ENCODE measurements around the gene GALE. TPM values are rescaled to one million over a fixed set of nuclear protein-coding genes. Genes with fewer than 3 reads are reported as not detected.
A peak's percentile ranks its signal among the peaks of the same experiment; 100 is the strongest.

Gene GALE
- total and polyA plus RNA-seq, 2 of the 4 experiments (the other 2 are of a cell fraction): 31.7 to 39.9 TPM

- H3K36me3 ChIP-seq (ENCODE audit: control insufficient read depth, insufficient read depth, low read length): peaks cover 21% of the 10 kb centered on the region
- no TSS peak for BruUV-seq (replicated peaks)
- H3K4ac ChIP-seq (ENCODE audit: low read depth, low read length): peak overlapping the region; percentile 86
- in situ Hi-C loops (cut with MboI; ENCODE audit: low sequenced_read_pairs) (no loop called here), intact Hi-C loops (cut with micrococcal nuclease) (no loop called here), dilution Hi-C loops (cut with HindIII; ENCODE audit: low sequenced_read_pairs, unreplicated experiment) (no loop called here)
- peak overlapping the region; percentile 75 for H2AK5ac ChIP-seq (ENCODE audit: low read depth, low read length)
- H3K27me3 ChIP-seq (ENCODE audit: control insufficient read depth, insufficient read depth, low read length): no peaks in the 10 kb centered on the region
- CTCF ChIA-PET: no interaction called here
- H2BK15ac ChIP-seq (ENCODE audit: low read depth, low read length): no peak overlapping the region
- ATAC-seq (ENCODE audit: low read depth) (no peak), DNase-seq (no peak)
- peak overlapping the region; percentile 63 to 93 for H4K8ac ChIP-seq (ENCODE audit: low read depth in 2 of 2, low read length in 2 of 2)
- 18% methylated on average over 7 of the region's 19 CpGs; no CpG with 5 or more reads in 1 of the 2 experiments for WGBS, 2 experiments (ENCODE audit: extremely low coverage in 2 of 2, insufficient read length in 1 of 2)
- H2AFZ ChIP-seq (replicated peaks; ENCODE audit: low read length, poor library complexity): peak overlapping the region; percentile 94
- H3K56ac ChIP-seq (ENCODE audit: extremely low read depth, insufficient read depth, low read length): peak overlapping the region; percentile 73
- H3K9me1 ChIP-seq (ENCODE audit: insufficient read depth, low read length): peaks cover 12% of the 10 kb centered on the region; the same call in 1 of the 2 replicates
- no peak overlapping the region for H3K18ac ChIP-seq (ENCODE audit: low read depth, low read length)
- H3K27ac ChIP-seq (ENCODE audit: insufficient read depth, low read length): peak overlapping the region; percentile 75; the same call in 1 of the 2 replicates
- peak overlapping the region; percentile 26 for H3K14ac ChIP-seq (replicated peaks; ENCODE audit: low read depth, low read length)
- peak overlapping the region; percentile 81 for H3K4me2 ChIP-seq (ENCODE audit: low read depth, low read length)
- H4K20me1 ChIP-seq (ENCODE audit: insufficient read depth, low read length): no peaks in the 10 kb centered on the region
- peak overlapping the region; percentile 98 for H2AK9ac ChIP-seq (replicated peaks; ENCODE audit: low read depth, low read length, poor library complexity)
- no peak overlapping the region for H2BK5ac ChIP-seq (ENCODE audit: low read depth, low read length, poor library complexity, severe bottlenecking)
- POLR2A ChIA-PET (ENCODE audit: unreplicated experiment): no interaction called here
- peaks cover 7% of the 10 kb centered on the region; the same call in 1 of the 2 replicates for H3K4me1 ChIP-seq (ENCODE audit: control insufficient read depth, insufficient read depth, low read length)
- no peak overlapping the region for H2BK20ac ChIP-seq (ENCODE audit: low read depth, low read length)
- TF ChIP-seq RFX5 (IDR thresholded peaks at IDR 0.05; ENCODE audit: low read depth, low read length): no peak
- TF ChIP-seq CEBPB (IDR thresholded peaks at IDR 0.05; ENCODE audit: low read depth, low read length): peak; percentile 51
- no peak for TF ChIP-seq CHD1 (IDR thresholded peaks at IDR 0.05; ENCODE audit: low read depth, low read length)
- no peak overlapping the region for H2BK120ac ChIP-seq (ENCODE audit: low read depth, low read length)
- peak overlapping the region; percentile 91; the same call in 1 of the 2 replicates for H3K23ac ChIP-seq (ENCODE audit: low read depth, low read length)
- H3K79me1 ChIP-seq (ENCODE audit: low read depth in 1 of 2, low read length in 2 of 2): peaks cover 17 to 37% of the 10 kb centered on the region in 2 experiments
- H4K5ac ChIP-seq (ENCODE audit: low read depth, low read length): no peak overlapping the region
- peak overlapping the region; percentile 54 for H3K4me3 ChIP-seq (ENCODE audit: insufficient read depth, low read depth, low read length)
- peak overlapping the region; percentile 54 for H3K9ac ChIP-seq (ENCODE audit: low read depth, low read length)
- no peaks in the 10 kb centered on the region for H3K9me3 ChIP-seq (ENCODE audit: control insufficient read depth, insufficient read depth, low read length)
- H4K91ac ChIP-seq (ENCODE audit: insufficient read depth, low read depth, low read length): no peak overlapping the region
These were observed 789 bp upstream of the GALE start for GRCh38 chr1:23801338-23801748.

Measured in IMR-90 (cell line).